ENCODE measurements around the gene ASPRV1. TPM values are rescaled to one million over a fixed set of nuclear protein-coding genes. Genes with fewer than 3 reads are reported as not detected.

The ASPRV1 gene
- total RNA-seq, 1 donor from 2014 or later = 1.7 TPM

GRCh38 chr2:69943843-69944525 is 17.4 kb downstream of the ASPRV1 start:
- Mint-ChIP-seq H3K4me3 (no peak overlapping the region), H3K9me3 (no peaks in the 10 kb centered on the region), H3K36me3 (ENCODE audit: low read depth) (no peaks in the 10 kb centered on the region), H3K27ac (ENCODE audit: unreplicated experiment) (no peak overlapping the region), H3K4me1 (peaks cover 19% of the 10 kb centered on the region), H3K27me3 (ENCODE audit: low read depth) (no peaks in the 10 kb centered on the region)
- no peak for DNase-seq (ENCODE audit: low read depth, low spot score)
- TF ChIP-seq CTCF (conservative IDR thresholded peaks at IDR 0.05) = no peak

- H3K27me3 Mint-ChIP-seq (ENCODE audit: low read depth) = no peaks in the 10 kb centered on the region
- DNase-seq (ENCODE audit: low read depth, low spot score) = no peak
- H3K9me3 Mint-ChIP-seq = no peaks in the 10 kb centered on the region
- H3K27ac Mint-ChIP-seq (ENCODE audit: unreplicated experiment) = no peak overlapping the region
- no peak for TF ChIP-seq CTCF (conservative IDR thresholded peaks at IDR 0.05)
- no peak overlapping the region for H3K4me3 Mint-ChIP-seq
- H3K36me3 Mint-ChIP-seq (ENCODE audit: low read depth) = peaks cover 3% of the 10 kb centered on the region
- peaks cover 19% of the 10 kb centered on the region for H3K4me1 Mint-ChIP-seq
Measured at GRCh38 chr2:69943000-69943842, 18.2 kb downstream of the ASPRV1 start.

GRCh38 chr2:69940691-69941090 is 20.7 kb downstream of the ASPRV1 start:
- peaks cover 19% of the 10 kb centered on the region for H3K4me1 Mint-ChIP-seq
- H3K36me3 Mint-ChIP-seq (ENCODE audit: low read depth) = peaks cover 9% of the 10 kb centered on the region
- H3K27ac Mint-ChIP-seq (ENCODE audit: unreplicated experiment) = peak overlapping the region; percentile 91
- no peak for DNase-seq (ENCODE audit: low read depth, low spot score)
- no peak for TF ChIP-seq CTCF (conservative IDR thresholded peaks at IDR 0.05)
- H3K9me3 Mint-ChIP-seq = no peaks in the 10 kb centered on the region
- no peaks in the 10 kb centered on the region for H3K27me3 Mint-ChIP-seq (ENCODE audit: low read depth)
- H3K4me3 Mint-ChIP-seq = peak overlapping the region; percentile 33

- no peak for TF ChIP-seq CTCF (conservative IDR thresholded peaks at IDR 0.05)
- H3K4me1 Mint-ChIP-seq = peaks cover 19% of the 10 kb centered on the region
- H3K27ac Mint-ChIP-seq (ENCODE audit: unreplicated experiment) = peak overlapping the region; percentile 99
- H3K4me3 Mint-ChIP-seq = peak overlapping the region; percentile 77
- H3K9me3 Mint-ChIP-seq = no peaks in the 10 kb centered on the region
- H3K27me3 Mint-ChIP-seq (ENCODE audit: low read depth) = no peaks in the 10 kb centered on the region
- H3K36me3 Mint-ChIP-seq (ENCODE audit: low read depth) = peaks cover 10% of the 10 kb centered on the region
- no peak for DNase-seq (ENCODE audit: low read depth, low spot score)
Measured at GRCh38 chr2:69939722-69940121, 21.7 kb downstream of the ASPRV1 start.

- H3K27ac Mint-ChIP-seq (ENCODE audit: unreplicated experiment) = peak overlapping the region; percentile 86
- peaks cover 19% of the 10 kb centered on the region for H3K4me1 Mint-ChIP-seq
- H3K9me3 Mint-ChIP-seq = no peaks in the 10 kb centered on the region
- peaks cover 10% of the 10 kb centered on the region for H3K36me3 Mint-ChIP-seq (ENCODE audit: low read depth)
- no peaks in the 10 kb centered on the region for H3K27me3 Mint-ChIP-seq (ENCODE audit: low read depth)
- no peak for DNase-seq (ENCODE audit: low read depth, low spot score)
- TF ChIP-seq CTCF (conservative IDR thresholded peaks at IDR 0.05) = no peak
- H3K4me3 Mint-ChIP-seq = no peak overlapping the region
Measured at GRCh38 chr2:69937968-69938367, 23.5 kb downstream of the ASPRV1 start.

Measured in neural crest cell (in vitro differentiated cells).